HG03045 (cell line): ENCODE results near the gene LRFN2.

Experiments used
- ATAC-seq: cut with Tn5 transposase; IDR thresholded peaks from one replicate; pipeline ENCODE4 v1.9.1; 2021; ENCODE audit warnings: mild to moderate bottlenecking, moderate library complexity; ENCODE audit not compliant: unreplicated experiment

Gene LRFN2

DNA sequence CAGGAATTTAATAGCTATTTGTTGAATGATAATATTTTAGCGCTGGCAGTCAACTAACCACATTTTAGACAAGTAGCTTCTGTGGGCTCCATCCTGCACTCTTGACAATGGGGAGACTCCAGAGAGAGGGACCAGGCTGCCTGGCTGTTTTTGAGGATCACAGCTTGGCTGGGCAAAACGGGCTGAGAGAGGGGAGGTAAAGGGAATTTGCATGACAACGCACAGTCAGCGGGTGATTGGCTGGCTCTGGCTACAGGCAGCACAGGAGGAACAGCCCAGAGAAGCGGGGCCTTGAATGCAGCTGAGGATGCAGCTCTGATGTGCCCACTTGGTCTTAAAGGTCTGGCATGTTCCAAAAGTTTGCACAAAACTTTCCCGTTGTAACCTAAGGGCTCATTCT is 41.2 kb downstream of the LRFN2 start:
- no peak for ATAC-seq

GRCh38 chr6:40543776-40544175 is 43.4 kb downstream of the LRFN2 start:
- no peak for ATAC-seq

DNA sequence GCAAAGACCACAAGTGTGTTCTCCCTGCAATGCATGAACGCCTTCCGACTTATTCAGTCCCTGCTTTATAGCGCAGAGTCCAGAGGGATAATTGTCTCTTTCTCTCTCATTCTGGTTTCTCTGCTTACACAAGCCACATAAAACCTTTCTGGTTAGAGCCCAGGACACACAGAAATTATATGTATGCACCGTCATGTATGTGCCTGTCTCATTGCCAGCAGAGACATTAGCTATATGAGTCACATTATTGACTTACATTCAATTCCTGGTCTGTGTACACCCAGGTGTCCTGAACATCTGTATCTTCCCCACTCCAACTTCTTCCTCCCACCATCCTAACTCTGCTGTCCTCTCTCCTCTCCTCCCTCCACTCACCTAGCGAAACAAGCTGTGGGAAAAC is 44.0 kb downstream of the LRFN2 start:
- no peak for ATAC-seq

- no peak for ATAC-seq
Observed at GRCh38 chr6:40542175-40542764, 44.9 kb downstream of the LRFN2 start.

DNA sequence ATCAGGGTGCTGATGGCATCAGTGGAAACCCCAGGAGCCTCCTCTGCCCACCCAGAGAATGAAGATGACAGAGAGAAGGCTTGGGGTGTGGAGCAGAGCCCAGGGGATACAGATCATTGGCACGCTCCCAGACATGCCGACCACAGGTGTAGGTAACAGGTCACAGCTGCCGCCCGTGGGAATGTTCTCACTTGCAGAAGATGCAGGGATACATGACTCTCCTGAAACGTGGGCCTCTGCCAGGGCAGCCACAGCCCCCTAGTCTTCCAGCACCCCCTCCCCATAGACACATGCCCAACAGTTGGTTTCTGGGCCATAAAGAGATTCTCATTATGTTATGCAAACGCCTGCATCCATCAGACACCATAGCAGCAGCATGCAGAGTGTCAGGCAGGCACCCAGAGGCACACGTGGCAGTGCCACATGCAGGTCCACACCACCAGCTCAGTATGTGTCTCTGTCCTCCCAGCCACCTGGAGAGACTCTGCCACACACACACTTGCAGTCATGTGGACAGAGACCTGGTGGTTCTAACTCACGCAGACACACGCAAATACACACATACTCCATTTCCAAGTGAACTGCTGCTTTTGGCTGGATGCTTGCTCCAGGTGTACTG is 45.5 kb downstream of the LRFN2 start:
- ATAC-seq: no peak

DNA sequence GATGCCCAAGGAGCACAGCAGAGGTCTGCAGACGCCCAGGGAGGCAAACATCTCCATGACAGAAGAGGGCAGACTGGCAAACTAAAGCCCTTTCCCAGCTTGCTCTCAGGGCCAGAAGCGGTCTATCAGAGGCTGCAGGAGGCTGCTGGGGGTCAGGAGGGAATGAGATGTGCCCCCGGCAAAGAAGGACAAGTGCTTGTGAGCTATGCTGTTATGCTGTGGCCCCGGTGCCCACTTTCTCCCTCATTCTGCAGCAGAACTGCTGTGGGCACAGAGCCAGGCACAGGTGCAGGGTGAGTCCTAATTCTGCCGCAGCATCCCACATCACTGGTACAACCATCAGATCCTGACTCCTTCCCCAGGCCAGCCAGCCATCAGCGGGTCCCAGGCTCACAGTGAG is 46.4 kb downstream of the LRFN2 start:
- ATAC-seq: no peak

- no peak for ATAC-seq
Observed at GRCh38 chr6:40539853-40540252, 47.3 kb downstream of the LRFN2 start.

DNA sequence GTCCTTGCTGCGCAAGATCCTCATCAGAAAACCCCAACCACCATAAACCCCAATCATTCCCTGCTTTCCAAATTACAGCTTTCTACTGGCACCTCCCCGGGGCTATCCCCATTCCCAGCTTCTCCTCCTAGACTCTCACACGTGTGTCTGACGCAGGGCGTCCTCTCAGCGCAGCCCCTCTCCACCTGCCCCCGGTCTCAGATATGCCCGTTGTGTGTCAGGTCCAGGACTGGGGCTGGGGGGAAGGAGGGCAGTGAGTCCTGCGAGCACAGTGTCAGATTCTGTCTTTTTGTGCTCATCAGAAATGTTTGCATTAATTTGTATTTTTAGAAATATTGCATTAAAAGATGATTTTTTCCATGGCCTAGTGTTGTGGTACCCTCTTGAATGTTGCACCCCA is 48.6 kb downstream of the LRFN2 start:
- no peak for ATAC-seq

DNA sequence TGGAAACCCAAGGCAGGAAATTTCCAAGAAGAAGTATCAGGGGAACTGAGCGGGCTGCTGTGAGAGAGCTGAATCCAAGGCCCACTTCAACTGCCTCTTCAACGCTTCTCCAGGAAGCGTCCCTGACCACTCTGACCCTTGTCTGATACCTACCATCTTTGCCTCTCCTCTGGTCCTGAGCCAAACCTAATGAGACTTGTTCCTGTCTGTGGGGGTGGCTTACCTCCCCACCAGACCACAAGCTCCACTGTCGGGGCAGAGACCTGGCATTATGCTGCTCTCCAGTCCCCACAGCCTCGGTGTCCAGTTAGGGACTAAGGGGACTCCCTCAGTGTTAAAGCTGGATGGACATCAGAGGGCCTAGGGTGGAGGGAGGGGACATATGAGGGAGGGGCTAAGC is 49.7 kb downstream of the LRFN2 start:
- no peak for ATAC-seq

- no peak for ATAC-seq
Observed at GRCh38 chr6:40536442-40536841, 50.7 kb downstream of the LRFN2 start.

DNA sequence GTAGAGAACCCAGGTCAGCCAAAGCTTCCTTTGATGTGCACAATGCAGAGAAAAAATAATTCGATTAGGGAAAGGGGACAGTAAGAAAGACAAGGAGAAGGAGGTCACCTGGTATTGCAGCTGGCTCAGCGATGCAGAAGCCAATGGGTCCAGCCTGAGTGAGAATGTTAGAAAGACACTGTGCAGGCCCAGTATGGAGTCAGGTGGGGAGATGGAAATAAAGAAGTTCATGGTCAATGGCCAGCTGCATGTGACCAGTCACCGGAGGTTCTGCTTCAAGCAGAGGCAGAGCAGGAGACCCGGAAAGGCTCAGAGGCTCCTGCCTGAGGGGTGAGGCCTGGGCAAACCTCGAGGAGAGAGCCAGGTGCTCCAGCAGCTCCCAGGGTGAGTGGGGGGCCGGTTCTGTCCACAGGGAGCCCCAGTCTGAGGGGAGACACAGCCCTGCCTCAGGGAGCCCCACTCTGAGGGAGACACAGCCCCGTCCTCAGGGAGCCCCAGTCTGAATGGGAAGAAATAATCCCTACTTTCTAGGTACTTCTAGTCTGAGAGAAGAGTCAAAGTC is 51.3 kb downstream of the LRFN2 start:
- no peak for ATAC-seq

- ATAC-seq: no peak
Observed at GRCh38 chr6:40535110-40535818, 51.9 kb downstream of the LRFN2 start.

GRCh38 chr6:40532349-40533000 is 54.7 kb downstream of the LRFN2 start:
- ATAC-seq: no peak

DNA sequence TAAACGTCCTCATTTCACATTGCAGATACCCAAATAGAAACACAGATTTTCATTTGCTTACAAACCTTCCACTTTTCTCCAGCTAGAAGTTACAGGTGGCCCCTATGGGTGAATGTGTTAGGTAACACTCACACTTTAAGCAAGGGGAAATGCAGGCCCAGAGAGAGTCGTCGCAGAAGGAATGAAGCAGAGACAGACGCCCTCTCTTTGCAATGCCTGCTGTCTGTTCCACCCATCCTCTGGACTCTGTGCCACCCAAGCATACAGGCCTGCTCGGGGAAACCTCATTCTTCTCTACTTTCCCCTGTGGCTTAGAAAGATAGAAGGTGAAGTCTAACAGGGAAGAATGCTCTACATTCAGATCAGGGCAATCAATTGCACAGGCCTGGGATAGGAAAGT is 57.2 kb downstream of the LRFN2 start:
- ATAC-seq: no peak

GRCh38 chr6:40529040-40529439 is 58.1 kb downstream of the LRFN2 start:
- ATAC-seq: no peak

GRCh38 chr6:40528051-40528450 is 59.1 kb downstream of the LRFN2 start:
- ATAC-seq: no peak

DNA sequence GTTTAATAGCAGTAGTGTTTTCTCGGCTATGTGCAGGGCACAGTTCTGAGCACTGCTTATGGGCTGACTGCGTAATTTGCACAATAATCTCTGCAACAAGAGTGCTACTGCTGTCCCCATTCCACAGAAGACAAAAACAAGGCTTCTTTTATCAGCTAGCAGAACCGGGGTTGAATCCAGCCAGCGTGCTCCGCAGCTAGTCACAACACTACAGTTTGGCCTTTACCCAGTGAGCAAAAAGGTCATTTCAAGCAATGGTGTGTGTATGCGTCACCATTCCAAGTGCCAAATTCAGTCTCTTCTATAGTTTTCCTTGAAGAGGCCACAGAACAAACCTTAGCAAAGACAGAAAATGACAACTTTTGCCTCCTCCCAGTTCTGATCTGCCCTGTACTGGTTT is 61.1 kb downstream of the LRFN2 start:
- no peak for ATAC-seq

DNA sequence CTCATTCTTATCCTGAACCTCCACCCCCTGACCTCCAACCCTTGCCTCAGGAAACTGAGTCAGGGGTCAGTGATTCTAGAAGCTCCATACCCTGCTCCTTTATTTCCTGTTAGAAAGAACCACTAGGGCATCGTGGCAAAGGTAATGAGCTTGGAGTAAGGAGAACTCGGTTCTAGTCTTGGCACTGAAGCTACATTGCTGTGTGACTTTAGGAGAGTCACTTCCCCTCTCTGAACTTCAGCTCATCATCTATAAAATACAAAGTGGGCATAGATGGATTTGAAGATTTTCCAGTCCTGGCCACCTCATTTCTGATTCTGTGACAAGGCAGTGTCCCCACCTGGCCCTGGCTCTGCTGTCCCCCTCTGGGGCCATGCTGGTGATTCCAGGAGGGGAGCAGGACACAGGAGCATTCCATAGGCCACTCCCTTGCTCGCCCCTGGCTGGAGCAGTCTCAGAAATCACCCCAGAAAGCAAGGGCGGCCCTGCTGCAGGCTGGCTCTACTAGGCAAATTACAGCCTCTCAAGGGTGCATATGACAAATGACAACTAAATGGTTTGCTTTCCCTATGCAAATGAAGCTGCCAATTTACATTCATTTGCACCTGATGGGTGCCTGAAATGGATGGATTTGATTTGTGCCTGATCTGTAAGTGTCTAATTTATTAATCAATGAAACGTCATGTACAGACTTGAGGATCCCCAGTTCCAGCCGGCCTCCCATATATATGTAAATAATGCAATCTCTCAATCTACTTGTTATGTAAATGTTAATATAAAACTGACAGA is 62.2 kb downstream of the LRFN2 start:
- no peak for ATAC-seq

- no peak for ATAC-seq
Observed at GRCh38 chr6:40523505-40524172, 63.5 kb downstream of the LRFN2 start.

- no peak for ATAC-seq
Observed at GRCh38 chr6:40521496-40521895, 65.7 kb downstream of the LRFN2 start.
